HepG2 (cell line): ENCODE measurements around the gene SLC22A23. TPM values are rescaled to one million over a fixed set of nuclear protein-coding genes. Genes with fewer than 3 reads are reported as not detected.

ENCODE experiments used
- ARID4A ChIP-seq: sonication (generic); formaldehyde crosslinking; IDR thresholded peaks from 2 replicates; pipeline ENCODE4 v1.5.0; 2020; ENCODE audit warnings: mild to moderate bottlenecking, missing genetic modification reagents, borderline replicate concordance
- FOXK1 ChIP-seq: sonication (generic); formaldehyde crosslinking; IDR thresholded peaks from 2 replicates; pipeline ENCODE4 v1.4.0; 2020; ENCODE audit warnings: low read depth, missing genetic modification reagents, borderline replicate concordance
- GLI4 ChIP-seq: sonication (generic); formaldehyde crosslinking; IDR thresholded peaks from 2 replicates; pipeline ENCODE4 v1.5.1; 2020; ENCODE audit warnings: missing genetic modification reagents, mild to moderate bottlenecking, moderate library complexity, borderline replicate concordance
- KDM2A ChIP-seq: sonication (generic); formaldehyde crosslinking; IDR thresholded peaks from 2 replicates; pipeline ENCODE4 v1.4.0; 2020; ENCODE audit warnings: low read depth, missing genetic modification reagents, borderline replicate concordance
- KDM3A ChIP-seq: IDR thresholded peaks from 2 replicates; pipeline ENCODE4 v1.6.1; 2018; ENCODE audit warnings: low read depth, missing compliant biosample characterization
- KDM5A ChIP-seq: fragments of 200-600 bp; sonication (generic); IDR thresholded peaks from 2 replicates; pipeline ENCODE4 v1.7.0; 2018; ENCODE audit warnings: antibody characterized with exemption, mild to moderate bottlenecking, low read length, borderline replicate concordance
- MED8 ChIP-seq: sonication (generic); formaldehyde crosslinking; IDR thresholded peaks from 2 replicates; pipeline ENCODE4 v1.8.1; 2023; ENCODE audit warnings: mild to moderate bottlenecking, missing genetic modification reagents; ENCODE audit not compliant: insufficient replicate concordance
- MEIS1 ChIP-seq: sonication (generic); formaldehyde crosslinking; IDR thresholded peaks from 2 replicates; pipeline ENCODE4 v1.9.0; 2021; ENCODE audit warnings: mild to moderate bottlenecking, missing genetic modification reagents, moderate library complexity, borderline replicate concordance
- MTF2 ChIP-seq: sonication (generic); formaldehyde crosslinking; IDR thresholded peaks from 2 replicates; pipeline ENCODE4 v1.5.0; 2020; ENCODE audit warnings: missing genetic modification reagents, borderline replicate concordance
- SMAD1 ChIP-seq: sonication (generic); formaldehyde crosslinking; IDR thresholded peaks from 2 replicates; pipeline ENCODE4 v1.4.0; 2020; ENCODE audit warnings: missing genetic modification reagents, low read depth, mild to moderate bottlenecking, borderline replicate concordance
- SP1 ChIP-seq, 2 experiments: fragments of 450-650 bp in 1 of 2; sonication (generic) in 1 of 2; formaldehyde crosslinking in 1 of 2; IDR thresholded peaks; 2 replicates each; pipeline versions ENCODE4 v1.4.0 to v1.6.1; 2016 to 2020; ENCODE audit warnings: missing genetic modification reagents in 1 of 2
- SP2 ChIP-seq: sonication (generic); formaldehyde crosslinking; IDR thresholded peaks from 2 replicates; pipeline ENCODE4 v1.5.1; 2020; ENCODE audit warnings: mild to moderate bottlenecking, missing genetic modification reagents
- THAP7 ChIP-seq: sonication (generic); formaldehyde crosslinking; IDR thresholded peaks from 2 replicates; pipeline ENCODE4 v1.8.1; 2023; ENCODE audit warnings: mild to moderate bottlenecking, missing genetic modification reagents
- THYN1 ChIP-seq: sonication (generic); formaldehyde crosslinking; IDR thresholded peaks from 2 replicates; pipeline ENCODE4 v1.8.1; 2023; ENCODE audit warnings: low read depth, mild to moderate bottlenecking, moderate library complexity, missing genetic modification reagents, borderline replicate concordance
- ZKSCAN5 ChIP-seq: sonication (generic); formaldehyde crosslinking; IDR thresholded peaks from 2 replicates; pipeline ENCODE4 v1.5.1; 2020; ENCODE audit warnings: mild to moderate bottlenecking, missing genetic modification reagents
- ZMAT5 ChIP-seq: sonication (generic); formaldehyde crosslinking; IDR thresholded peaks from 2 replicates; pipeline ENCODE4 v1.5.0; 2020; ENCODE audit warnings: mild to moderate bottlenecking, low read depth, missing genetic modification reagents, borderline replicate concordance
- ZNF10 ChIP-seq: sonication (generic); formaldehyde crosslinking; IDR thresholded peaks from 2 replicates; pipeline ENCODE4 v1.4.0; 2020; ENCODE audit warnings: mild to moderate bottlenecking, low read depth, missing genetic modification reagents, borderline replicate concordance
- ZNF230 ChIP-seq: sonication (generic); formaldehyde crosslinking; IDR thresholded peaks from 2 replicates; pipeline ENCODE4 v1.4.0; 2020; ENCODE audit warnings: mild to moderate bottlenecking, missing genetic modification reagents
- ZNF33A ChIP-seq: sonication (generic); formaldehyde crosslinking; IDR thresholded peaks from 2 replicates; pipeline ENCODE4 v1.5.1; 2020; ENCODE audit warnings: missing genetic modification reagents, mild to moderate bottlenecking, moderate library complexity, borderline replicate concordance
- ZNF460 ChIP-seq: sonication (generic); formaldehyde crosslinking; IDR thresholded peaks from 2 replicates; pipeline ENCODE4 v1.5.1; 2020; ENCODE audit warnings: missing genetic modification reagents, mild to moderate bottlenecking, borderline replicate concordance
- ZNF619 ChIP-seq: sonication (generic); formaldehyde crosslinking; IDR thresholded peaks from 2 replicates; pipeline ENCODE4 v1.4.0; 2020; ENCODE audit warnings: mild to moderate bottlenecking, missing genetic modification reagents
- ZNF781 ChIP-seq: sonication (generic); formaldehyde crosslinking; IDR thresholded peaks from 2 replicates; pipeline ENCODE4 v1.5.1; 2020; ENCODE audit warnings: borderline replicate concordance, mild to moderate bottlenecking, missing genetic modification reagents; ENCODE audit errors: not compliant biosample characterization
- ZSCAN20 ChIP-seq: sonication (generic); formaldehyde crosslinking; IDR thresholded peaks from 2 replicates; pipeline ENCODE4 v1.4.0; 2020; ENCODE audit warnings: missing genetic modification reagents, mild to moderate bottlenecking, borderline replicate concordance
- polyA plus RNA-seq, 8 experiments: library from polyadenylated mRNA; depleted of rRNA in 3 of 8; stranded (reverse) in 7 of 8; unstranded in 1 of 8; fragments of >200 nt; fragmentation: Illumina TruSeq in 4 of 8; extraction: Trizol in 4 of 8; gene quantifications; 2 replicates each; pipeline versions ENCODE4 v1.2.1 to v1.2.3, GENCODE V29; 2011 to 2016; ENCODE audit warnings: low read depth in 4 of 8, missing spikeins in 1 of 8, mixed read lengths in 1 of 8; ENCODE audit not compliant: insufficient read depth in 1 of 8
- total RNA-seq, 5 experiments: library from RNA; depleted of rRNA; stranded (reverse); fragments of >200 nt; fragmentation: Illumina TruSeq; extraction: Trizol; gene quantifications; 2 replicates each; pipeline ENCODE4 v1.2.3, GENCODE V29; 2016; ENCODE audit warnings: low read depth in 1 of 5

Gene SLC22A23
- total and polyA plus RNA-seq, 2 of the 13 experiments (the other 11 are each of a cell fraction or from before 2014, with no cell fraction given): 11.8 to 17.5 TPM

- TF ChIP-seq ARID4A (peak; percentile 60; the same call in 1 of the 2 replicates), ZNF33A (CRISPR knock-in tag) (0 out of 2 replicates have a peak, but pooled peaks have one; percentile 66), ZNF781 (CRISPR knock-in tag) (no peak), SP2 (no peak), MTF2 (CRISPR knock-in tag) (peak; percentile 92), MED8 (CRISPR knock-in tag) (no peak), KDM2A (CRISPR knock-in tag) (peak; percentile 93), SMAD1 (CRISPR knock-in tag) (peak; percentile 25; the same call in 1 of the 2 replicates), ZSCAN20 (no peak), ZNF619 (CRISPR knock-in tag) (peak; percentile 88), ZKSCAN5 (no peak), ZMAT5 (CRISPR knock-in tag) (no peak), FOXK1 (CRISPR knock-in tag) (peak; percentile 42; the same call in 1 of the 2 replicates), MEIS1 (CRISPR knock-in tag) (peak; percentile 21; the same call in 1 of the 2 replicates), ZNF460 (CRISPR knock-in tag) (no peak), KDM3A (peak; percentile 58), THYN1 (no peak), GLI4 (CRISPR knock-in tag) (0 out of 2 replicates have a peak, but pooled peaks have one; percentile 27), ZNF230 (CRISPR knock-in tag) (0 out of 2 replicates have a peak, but pooled peaks have one; percentile 63), THAP7 (CRISPR knock-in tag) (no peak), KDM5A (no peak), SP1 (IDR thresholded peaks at IDR 0.05) (no peak), SP1 (CRISPR knock-in tag; IDR thresholded peaks at IDR 0.05) (peak; percentile 33; the same call in 1 of the 2 replicates), ZNF10 (no peak)
Observed at GRCh38 chr6:3231247-3232016, 225.4 kb downstream of the SLC22A23 start (continued).
